Mammary epithelial cell (primary cell): ENCODE results near the gene SMIM24.

ENCODE experiments used
- EZH2 ChIP-seq: IDR thresholded peaks from 2 replicates; pipeline ENCODE4 v1.6.1; 2012; ENCODE audit warnings: low read length, inconsistent platforms, borderline replicate concordance
- TF ChIP-seq, protein P1 (sequence below), 2 donors: IDR thresholded peaks in 1 of 2; conservative IDR thresholded peaks in 1 of 2; 2 replicates each; pipeline ENCODE4 v1.5.1; 2011 to 2012; ENCODE audit warnings: inconsistent platforms in 2 of 2, low read length in 2 of 2, mild to moderate bottlenecking in 2 of 2, control low read depth in 1 of 2, low read depth in 1 of 2; ENCODE audit not compliant: insufficient read depth in 1 of 2; ENCODE audit errors: extremely low read depth in 1 of 2

DNA sequence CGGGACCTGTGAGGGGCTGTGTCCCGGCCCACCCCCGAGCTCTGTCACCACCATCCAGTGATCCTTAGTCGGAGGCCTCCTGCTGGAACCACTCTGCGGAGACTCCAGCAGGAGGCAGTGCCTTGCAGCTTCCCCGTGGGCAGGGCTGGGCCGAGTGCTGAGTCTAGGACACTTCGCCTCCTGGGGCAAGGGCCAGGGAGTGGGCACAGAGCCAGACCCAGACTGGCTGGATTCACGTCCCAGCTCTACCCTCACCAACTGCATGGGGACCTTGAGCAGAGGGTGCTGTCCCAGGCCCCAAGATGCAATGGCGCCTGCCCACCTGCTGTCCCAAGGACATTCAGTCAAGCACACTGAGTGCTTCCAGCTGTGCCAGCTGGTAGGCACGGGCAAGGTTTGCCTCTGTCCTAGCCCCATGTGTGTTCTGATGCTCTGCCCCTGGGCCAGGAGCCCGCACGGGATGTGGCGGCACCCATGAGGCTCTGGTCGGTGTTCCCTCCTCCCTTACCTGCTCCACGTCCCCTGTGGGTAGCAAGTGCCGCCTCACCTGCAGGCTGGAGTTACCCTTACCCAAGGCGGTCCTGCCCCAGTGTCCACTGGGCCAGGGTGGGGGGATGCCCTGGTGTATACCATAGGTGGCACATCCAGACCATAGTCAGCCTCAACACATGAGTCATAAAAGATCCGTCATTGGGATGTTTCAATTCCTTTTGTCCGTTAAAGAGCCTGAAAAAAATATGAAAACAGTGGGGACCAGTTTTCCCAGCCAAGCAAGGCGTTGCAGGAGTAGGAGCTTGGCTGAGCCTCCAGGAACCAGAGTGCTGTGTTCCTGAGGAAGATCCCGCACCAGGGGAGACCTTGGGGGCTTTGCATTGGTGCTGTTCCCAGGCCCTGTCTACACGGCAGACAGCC is 33.2 kb upstream of the SMIM24 start:
- TF ChIP-seq, protein P1, sequence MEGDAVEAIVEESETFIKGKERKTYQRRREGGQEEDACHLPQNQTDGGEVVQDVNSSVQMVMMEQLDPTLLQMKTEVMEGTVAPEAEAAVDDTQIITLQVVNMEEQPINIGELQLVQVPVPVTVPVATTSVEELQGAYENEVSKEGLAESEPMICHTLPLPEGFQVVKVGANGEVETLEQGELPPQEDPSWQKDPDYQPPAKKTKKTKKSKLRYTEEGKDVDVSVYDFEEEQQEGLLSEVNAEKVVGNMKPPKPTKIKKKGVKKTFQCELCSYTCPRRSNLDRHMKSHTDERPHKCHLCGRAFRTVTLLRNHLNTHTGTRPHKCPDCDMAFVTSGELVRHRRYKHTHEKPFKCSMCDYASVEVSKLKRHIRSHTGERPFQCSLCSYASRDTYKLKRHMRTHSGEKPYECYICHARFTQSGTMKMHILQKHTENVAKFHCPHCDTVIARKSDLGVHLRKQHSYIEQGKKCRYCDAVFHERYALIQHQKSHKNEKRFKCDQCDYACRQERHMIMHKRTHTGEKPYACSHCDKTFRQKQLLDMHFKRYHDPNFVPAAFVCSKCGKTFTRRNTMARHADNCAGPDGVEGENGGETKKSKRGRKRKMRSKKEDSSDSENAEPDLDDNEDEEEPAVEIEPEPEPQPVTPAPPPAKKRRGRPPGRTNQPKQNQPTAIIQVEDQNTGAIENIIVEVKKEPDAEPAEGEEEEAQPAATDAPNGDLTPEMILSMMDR (conservative IDR thresholded peaks at IDR 0.05 in 1 of 2, IDR thresholded peaks at IDR 0.05 in 1 of 2; ENCODE audit: extremely low read depth in 1 of 2, insufficient read depth in 1 of 2, low read depth in 1 of 2, low read length in 2 of 2), result no peak
- no peak for TF ChIP-seq EZH2
